Activated naive CD8-positive, alpha-beta T cell (primary cell): ENCODE measurements around the gene NPAT.

Source experiments
- H3K27ac Mint-ChIP-seq: one replicate; pipeline ENCODE4 v1.8.0; 2021; ENCODE audit warnings: mixed read lengths
- H3K27me3 Mint-ChIP-seq: one replicate; pipeline ENCODE4 v1.8.0; 2021; ENCODE audit warnings: mixed read lengths
- H3K36me3 Mint-ChIP-seq: one replicate; pipeline ENCODE4 v1.8.0; 2021; ENCODE audit warnings: mixed read lengths
- H3K4me1 Mint-ChIP-seq: one replicate; pipeline ENCODE4 v1.8.0; 2021; ENCODE audit warnings: low read depth, mixed read lengths
- H3K4me3 Mint-ChIP-seq: one replicate; pipeline ENCODE4 v1.8.0; 2021; ENCODE audit warnings: mild to moderate bottlenecking, mixed read lengths
- H3K9me3 Mint-ChIP-seq: one replicate; pipeline ENCODE4 v1.8.0; 2021; ENCODE audit warnings: low read depth, mixed read lengths

The NPAT gene

GRCh38 chr11:108115500-108116140 lies 106.8 kb downstream of the NPAT start:
- H3K27me3 Mint-ChIP-seq: no peaks in the 10 kb centered on the region
- peaks cover 2% of the 10 kb centered on the region for H3K36me3 Mint-ChIP-seq
- no peak overlapping the region for H3K27ac Mint-ChIP-seq
- H3K9me3 Mint-ChIP-seq: no peaks in the 10 kb centered on the region
- H3K4me1 Mint-ChIP-seq: no peaks in the 10 kb centered on the region
- no peak overlapping the region for H3K4me3 Mint-ChIP-seq

GRCh38 chr11:108112057-108112456 lies 110.4 kb downstream of the NPAT start:
- Mint-ChIP-seq H3K9me3 (no peaks in the 10 kb centered on the region), H3K27ac (peak overlapping the region; percentile 35), H3K4me1 (no peaks in the 10 kb centered on the region), H3K36me3 (peaks cover 2% of the 10 kb centered on the region), H3K4me3 (no peak overlapping the region), H3K27me3 (no peaks in the 10 kb centered on the region)

- H3K36me3 Mint-ChIP-seq: peaks cover 2% of the 10 kb centered on the region
- H3K4me3 Mint-ChIP-seq: no peak overlapping the region
- no peaks in the 10 kb centered on the region for H3K4me1 Mint-ChIP-seq
Observed at GRCh38 chr11:108111126-108111525, 111.3 kb downstream of the NPAT start.

More at GRCh38 chr11:108111126-108111525, 111.3 kb downstream of the NPAT start:
- Mint-ChIP-seq H3K27ac (peak overlapping the region; percentile 2), H3K9me3 (no peaks in the 10 kb centered on the region), H3K27me3 (no peaks in the 10 kb centered on the region)
